ENCODE measurements around the gene RFX6. TPM values are rescaled to one million over a fixed set of nuclear protein-coding genes. Genes with fewer than 3 reads are reported as not detected.
A peak's percentile ranks its signal among the peaks of the same experiment; 100 is the strongest.

RFX6 gene
- total and polyA plus RNA-seq, 2 donors from 2014 or later, result not detected

DNA sequence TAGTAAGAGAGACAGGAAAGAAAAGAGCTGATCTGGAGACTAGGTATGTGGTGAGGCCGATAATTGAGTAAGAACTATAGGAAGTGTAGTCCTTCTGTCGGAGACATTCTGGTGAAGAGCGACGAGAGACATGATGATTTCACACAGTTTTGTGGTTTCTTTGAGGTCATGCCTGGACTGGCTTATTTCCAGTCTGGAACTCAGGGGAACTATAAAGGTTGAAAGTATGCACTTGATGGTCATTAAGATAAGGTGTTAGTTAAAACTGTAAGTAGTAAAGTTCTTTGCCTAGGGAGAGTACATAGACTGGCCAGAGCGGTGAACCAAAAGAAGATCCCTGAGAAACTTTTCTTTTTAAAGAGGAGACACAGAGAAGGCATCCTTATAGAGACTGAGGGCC lies 68.8 kb downstream of the RFX6 start:
- no peaks in the 10 kb centered on the region for H3K9me3 ChIP-seq (ENCODE audit: control insufficient read depth in 2 of 3, insufficient read depth in 1 of 3, low read length in 3 of 3)
- intact Hi-C loops (cut with DNase I), result no loop called here
- H3K27me3 ChIP-seq (ENCODE audit: control insufficient read depth, insufficient read depth, low read length), result no peaks in the 10 kb centered on the region
- FAIRE-seq (no peak), DNase-seq (peak in 1 of 5 donors; percentile 19)
- H3K4me3 ChIP-seq (ENCODE audit: low read length in 3 of 3), result no peak overlapping the region
- no peaks in the 10 kb centered on the region for H3K36me3 ChIP-seq (ENCODE audit: control insufficient read depth in 2 of 3, insufficient read depth in 3 of 3, low read length in 3 of 3)
- H3K9ac ChIP-seq (ENCODE audit: low read length in 3 of 3), result no peak overlapping the region
- TF ChIP-seq, protein P1, sequence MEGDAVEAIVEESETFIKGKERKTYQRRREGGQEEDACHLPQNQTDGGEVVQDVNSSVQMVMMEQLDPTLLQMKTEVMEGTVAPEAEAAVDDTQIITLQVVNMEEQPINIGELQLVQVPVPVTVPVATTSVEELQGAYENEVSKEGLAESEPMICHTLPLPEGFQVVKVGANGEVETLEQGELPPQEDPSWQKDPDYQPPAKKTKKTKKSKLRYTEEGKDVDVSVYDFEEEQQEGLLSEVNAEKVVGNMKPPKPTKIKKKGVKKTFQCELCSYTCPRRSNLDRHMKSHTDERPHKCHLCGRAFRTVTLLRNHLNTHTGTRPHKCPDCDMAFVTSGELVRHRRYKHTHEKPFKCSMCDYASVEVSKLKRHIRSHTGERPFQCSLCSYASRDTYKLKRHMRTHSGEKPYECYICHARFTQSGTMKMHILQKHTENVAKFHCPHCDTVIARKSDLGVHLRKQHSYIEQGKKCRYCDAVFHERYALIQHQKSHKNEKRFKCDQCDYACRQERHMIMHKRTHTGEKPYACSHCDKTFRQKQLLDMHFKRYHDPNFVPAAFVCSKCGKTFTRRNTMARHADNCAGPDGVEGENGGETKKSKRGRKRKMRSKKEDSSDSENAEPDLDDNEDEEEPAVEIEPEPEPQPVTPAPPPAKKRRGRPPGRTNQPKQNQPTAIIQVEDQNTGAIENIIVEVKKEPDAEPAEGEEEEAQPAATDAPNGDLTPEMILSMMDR (IDR thresholded peaks at IDR 0.05; ENCODE audit: borderline replicate concordance, extremely low read depth, insufficient read depth), result no peak
- no peaks in the 10 kb centered on the region for H3K4me1 ChIP-seq (ENCODE audit: control insufficient read depth in 2 of 3, insufficient read depth in 2 of 3, low read depth in 1 of 3, low read length in 3 of 3)
- H3K27ac ChIP-seq (ENCODE audit: low read depth in 2 of 2, low read length in 2 of 2), result no peak overlapping the region

DNA sequence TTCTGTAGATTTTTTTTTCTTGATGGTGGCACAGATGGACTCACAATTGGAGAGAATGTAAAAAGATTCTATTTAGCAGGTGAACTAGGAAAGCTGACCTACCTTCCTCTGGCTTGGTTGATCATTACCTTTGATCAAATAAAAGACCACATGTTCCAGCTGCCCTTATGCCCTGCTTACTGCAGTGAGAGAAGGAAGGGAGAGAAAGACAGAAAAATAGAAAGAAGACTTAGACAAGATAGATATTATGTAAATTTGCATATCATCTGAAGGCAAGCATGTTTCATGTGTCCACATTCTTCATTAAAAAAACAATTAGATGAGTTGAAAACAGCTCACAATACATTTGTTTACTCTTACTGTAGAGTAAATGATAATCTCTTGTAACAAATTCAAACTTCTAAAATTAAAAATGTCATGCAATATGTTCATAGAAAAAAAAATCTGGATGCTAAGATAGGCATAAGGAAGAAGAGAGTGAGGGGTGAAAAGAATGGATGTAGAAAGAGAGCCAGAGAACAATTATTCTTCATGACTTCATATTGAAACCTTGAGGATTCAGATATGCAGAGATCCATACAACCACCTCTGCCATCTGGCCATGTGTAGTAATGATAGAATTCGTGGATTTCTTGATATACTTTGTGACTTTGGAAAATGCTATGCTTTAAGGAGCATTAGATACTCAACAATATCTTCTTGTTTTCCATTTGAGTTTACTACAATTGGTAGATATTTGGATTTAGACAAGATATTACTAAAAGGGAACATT lies 71.7 kb downstream of the RFX6 start:
- intact Hi-C loops (cut with DNase I), result no loop called here
- peak; percentile 50 for FAIRE-seq

DNA sequence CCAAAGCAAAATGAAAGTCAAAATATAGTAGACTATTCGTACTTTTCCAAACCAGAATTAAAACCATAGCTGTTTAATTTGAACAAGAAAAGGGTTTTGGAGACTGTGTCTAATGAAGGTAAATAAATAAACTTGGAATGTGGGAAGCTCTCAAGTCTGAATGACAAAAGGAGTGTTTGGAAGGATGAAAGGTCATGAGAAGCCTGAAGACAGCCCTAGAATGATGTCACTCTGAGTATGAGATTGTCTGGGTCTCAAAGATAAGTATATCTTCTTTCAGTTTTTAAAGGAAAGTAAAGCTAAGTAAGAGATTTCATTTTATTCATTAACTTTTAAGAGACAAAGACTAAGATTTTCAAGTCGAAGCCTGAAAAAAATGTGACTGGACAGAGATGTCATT lies 72.9 kb downstream of the RFX6 start:
- H3K9ac ChIP-seq (ENCODE audit: low read length in 3 of 3), result no peak overlapping the region
- no peaks in the 10 kb centered on the region for H3K4me1 ChIP-seq (ENCODE audit: control insufficient read depth in 2 of 3, insufficient read depth in 2 of 3, low read depth in 1 of 3, low read length in 3 of 3)
- FAIRE-seq (no peak), DNase-seq (no peak)
- no peaks in the 10 kb centered on the region for H3K27me3 ChIP-seq (ENCODE audit: control insufficient read depth, insufficient read depth, low read length)
- no peaks in the 10 kb centered on the region for H3K9me3 ChIP-seq (ENCODE audit: control insufficient read depth in 2 of 3, insufficient read depth in 1 of 3, low read length in 3 of 3)
- intact Hi-C loops (cut with DNase I), result no loop called here
- TF ChIP-seq, protein P1 (IDR thresholded peaks at IDR 0.05; ENCODE audit: borderline replicate concordance, extremely low read depth, insufficient read depth), result no peak
- H3K4me3 ChIP-seq (ENCODE audit: low read length in 3 of 3), result no peak overlapping the region
- no peak overlapping the region for H3K27ac ChIP-seq (ENCODE audit: low read depth in 2 of 2, low read length in 2 of 2)
- H3K36me3 ChIP-seq (ENCODE audit: control insufficient read depth in 2 of 3, insufficient read depth in 3 of 3, low read length in 3 of 3), result no peaks in the 10 kb centered on the region

More for the DNA sequence above, 71.7 kb downstream of the RFX6 start:
- no peak overlapping the region for H3K4me3 ChIP-seq (ENCODE audit: low read length in 3 of 3)
- H3K27me3 ChIP-seq (ENCODE audit: control insufficient read depth, insufficient read depth, low read length), result no peaks in the 10 kb centered on the region
- H3K9ac ChIP-seq (ENCODE audit: low read length in 3 of 3), result no peak overlapping the region
- no peaks in the 10 kb centered on the region for H3K9me3 ChIP-seq (ENCODE audit: control insufficient read depth in 2 of 3, insufficient read depth in 1 of 3, low read length in 3 of 3)
- H3K4me1 ChIP-seq (ENCODE audit: control insufficient read depth in 2 of 3, insufficient read depth in 2 of 3, low read depth in 1 of 3, low read length in 3 of 3), result no peaks in the 10 kb centered on the region
- H3K27ac ChIP-seq (ENCODE audit: low read depth in 2 of 2, low read length in 2 of 2), result no peak overlapping the region
- TF ChIP-seq, protein P1 (IDR thresholded peaks at IDR 0.05; ENCODE audit: borderline replicate concordance, extremely low read depth, insufficient read depth), result no peak
- peak in 1 of 5 donors; percentile 18 for DNase-seq
- no peaks in the 10 kb centered on the region for H3K36me3 ChIP-seq (ENCODE audit: control insufficient read depth in 2 of 3, insufficient read depth in 3 of 3, low read length in 3 of 3)

Measured in kidney (tissue), 14 donors.